B cell (primary cell): ENCODE data around the gene TMEM106C. TPM values are rescaled to one million over a fixed set of nuclear protein-coding genes. Genes with fewer than 3 reads are reported as not detected.

Experiments used
- ATAC-seq: fragments of 200-7000 bp; cut with Tn5 transposase; one replicate; pipeline ENCODE4 v1.10.0; 2021; ENCODE audit warnings: low read depth, mild to moderate bottlenecking, moderate number of reproducible peaks, moderate library complexity
- CTCF ChIA-PET: fragments of 350-600 bp; sonication (Branson Sonifier 250); formaldehyde crosslinking; loops from one replicate; lab custom pipeline; 2021; ENCODE audit warnings: antibody characterized with exemption, inconsistent platforms; lab: Charles Lee
- POLR2A ChIA-PET: fragments of 350-600 bp; sonication (Branson Sonifier 250); formaldehyde crosslinking; loops from one replicate; lab custom pipeline; 2021; ENCODE audit warnings: antibody characterized with exemption; lab: Charles Lee
- DNase-seq: peaks from one replicate; pipeline ENCODE4 v3.0.0; 2013
- H2AFZ ChIP-seq: 2 replicates; pipeline ENCODE4 v1.6.1; 2012; ENCODE audit warnings: mild to moderate bottlenecking, low read depth, low read length; ENCODE audit not compliant: insufficient read depth, poor library complexity, severe bottlenecking
- H3K27ac ChIP-seq, 2 donors: 1 replicate in 1 of 2; 2 replicates in 1 of 2; pipeline ENCODE4 v1.5.1; 2012 to 2013; ENCODE audit warnings: low read length in 2 of 2, mild to moderate bottlenecking in 2 of 2, moderate library complexity in 1 of 2
- H3K27me3 ChIP-seq, 4 experiments: fragments of 200-600 bp in 1 of 4; sonication (generic) in 1 of 4; replicated peaks in 1 of 4; 1 replicate in 2 of 4; 2 replicates in 2 of 4; pipeline versions ENCODE4 v1.6.1 to v1.7.0; 2013 to 2016; ENCODE audit warnings: low read length in 3 of 4, mild to moderate bottlenecking in 2 of 4, mixed read lengths in 1 of 4, moderate library complexity in 1 of 4; ENCODE audit not compliant: insufficient read depth in 4 of 4, control insufficient read depth in 3 of 4; ENCODE audit errors: control extremely low read depth in 1 of 4
- H3K36me3 ChIP-seq, 2 experiments: replicated peaks in 1 of 2; 1 replicate in 1 of 2; 2 replicates in 1 of 2; pipeline versions ENCODE4 v1.6.1 to v1.7.1; 2013; ENCODE audit warnings: low read length in 1 of 2; ENCODE audit not compliant: insufficient read depth in 2 of 2, control insufficient read depth in 1 of 2; ENCODE audit errors: control extremely low read depth in 1 of 2, extremely low read depth in 1 of 2
- H3K4me1 ChIP-seq, 2 donors: fragments of 200-600 bp in 1 of 2; sonication (generic) in 1 of 2; 1 replicate in 1 of 2; 2 replicates in 1 of 2; pipeline versions ENCODE4 v1.5.1 to v1.6.1; 2013 to 2017; ENCODE audit warnings: low read length in 2 of 2; ENCODE audit not compliant: control insufficient read depth in 2 of 2, insufficient read depth in 2 of 2
- H3K4me2 ChIP-seq: replicated peaks from 2 replicates; pipeline ENCODE3; 2012; ENCODE audit warnings: mild to moderate bottlenecking, low read depth, low read length; ENCODE audit not compliant: poor library complexity, severe bottlenecking
- H3K4me3 ChIP-seq, 5 experiments: fragments of 200-600 bp in 1 of 5; sonication (generic) in 1 of 5; 1 replicate in 3 of 5; 2 replicates in 2 of 5; pipeline versions ENCODE4 v1.5.1 to v1.7.0; 2011 to 2016; ENCODE audit warnings: low read length in 4 of 5, mild to moderate bottlenecking in 4 of 5, low read depth in 2 of 5, control low read depth in 1 of 5, moderate library complexity in 1 of 5; ENCODE audit not compliant: insufficient read depth in 1 of 5; ENCODE audit errors: control extremely low read depth in 1 of 5, extremely low read depth in 1 of 5
- H3K79me2 ChIP-seq: fragments of 200-600 bp; sonication (generic); one replicate; pipeline ENCODE4 v1.6.0; 2016; ENCODE audit warnings: low read length; ENCODE audit not compliant: control insufficient read depth, insufficient read depth
- H3K9ac ChIP-seq: fragments of 200-600 bp; sonication (generic); 2 replicates; pipeline ENCODE4 v1.6.1; 2017; ENCODE audit warnings: mild to moderate bottlenecking, low read length, moderate library complexity
- H3K9me3 ChIP-seq, 3 donors: one replicate each; pipeline versions ENCODE4 v1.6.1 to v1.7.1; 2013; ENCODE audit warnings: low read length in 2 of 3; ENCODE audit not compliant: control insufficient read depth in 2 of 3, insufficient read depth in 1 of 3; ENCODE audit errors: control extremely low read depth in 1 of 3
- H4K20me1 ChIP-seq: 2 replicates; pipeline ENCODE4 v1.6.0; 2012; ENCODE audit warnings: mild to moderate bottlenecking, low read length; ENCODE audit not compliant: insufficient read depth, control insufficient read depth, poor library complexity, severe bottlenecking
- H3K27ac Mint-ChIP-seq: one replicate; pipeline ENCODE4 v1.8.0; 2021; ENCODE audit warnings: mixed read lengths
- H3K27me3 Mint-ChIP-seq: one replicate; pipeline ENCODE4 v1.8.0; 2021; ENCODE audit warnings: mixed read lengths
- H3K4me1 Mint-ChIP-seq: one replicate; pipeline ENCODE4 v1.8.0; 2021; ENCODE audit warnings: mixed read lengths
- H3K4me3 Mint-ChIP-seq: one replicate; pipeline ENCODE4 v1.8.0; 2021; ENCODE audit warnings: mixed read lengths
- H3K9me3 Mint-ChIP-seq: one replicate; pipeline ENCODE4 v1.8.0; 2022; ENCODE audit warnings: mixed read lengths; ENCODE audit not compliant: insufficient read depth
- CTCF ChIP-seq: fragments of 200-600 bp; IDR thresholded peaks from one replicate; pipeline ENCODE4 v1.8.0; 2022; ENCODE audit warnings: antibody characterized with exemption, mild to moderate bottlenecking
- EZH2 ChIP-seq: IDR thresholded peaks from 2 replicates; pipeline ENCODE4 v1.6.1; 2012; ENCODE audit warnings: borderline replicate concordance, low read depth, mild to moderate bottlenecking, moderate library complexity, low read length; ENCODE audit not compliant: insufficient read depth, poor library complexity, severe bottlenecking
- WGBS: methylation state at CpG from one replicate; pipeline ENCODE4 v1.1.5; 2013; ENCODE audit warnings: missing lambda C conversion rate; ENCODE audit not compliant: insufficient coverage; 5-methylcytosine and 5-hydroxymethylcytosine counted together
- intact Hi-C: fragments of 100-400 bp; cut with micrococcal nuclease; formaldehyde crosslinking; loops from one replicate; pipeline ENCODE4 v1.10.0; 2022
- polyA plus RNA-seq: library from polyadenylated mRNA; depleted of rRNA; stranded (reverse); fragments of >200 nt; gene quantifications from 2 replicates; pipeline ENCODE4 v1.2.3, GENCODE V29; 2012
- total RNA-seq, 2 donors: library from RNA; stranded (reverse); fragments of 120-200 nt in 1 of 2; gene quantifications; 1 replicate in 1 of 2; 2 replicates in 1 of 2; pipeline versions ENCODE4 v1.2.3 to v1.2.4, GENCODE V29; 2013 to 2022

TMEM106C gene
- total and polyA plus RNA-seq, 2 donors (not counting 1 experiment from before 2014, with no cell fraction given), result 37.5 to 44.2 TPM

DNA sequence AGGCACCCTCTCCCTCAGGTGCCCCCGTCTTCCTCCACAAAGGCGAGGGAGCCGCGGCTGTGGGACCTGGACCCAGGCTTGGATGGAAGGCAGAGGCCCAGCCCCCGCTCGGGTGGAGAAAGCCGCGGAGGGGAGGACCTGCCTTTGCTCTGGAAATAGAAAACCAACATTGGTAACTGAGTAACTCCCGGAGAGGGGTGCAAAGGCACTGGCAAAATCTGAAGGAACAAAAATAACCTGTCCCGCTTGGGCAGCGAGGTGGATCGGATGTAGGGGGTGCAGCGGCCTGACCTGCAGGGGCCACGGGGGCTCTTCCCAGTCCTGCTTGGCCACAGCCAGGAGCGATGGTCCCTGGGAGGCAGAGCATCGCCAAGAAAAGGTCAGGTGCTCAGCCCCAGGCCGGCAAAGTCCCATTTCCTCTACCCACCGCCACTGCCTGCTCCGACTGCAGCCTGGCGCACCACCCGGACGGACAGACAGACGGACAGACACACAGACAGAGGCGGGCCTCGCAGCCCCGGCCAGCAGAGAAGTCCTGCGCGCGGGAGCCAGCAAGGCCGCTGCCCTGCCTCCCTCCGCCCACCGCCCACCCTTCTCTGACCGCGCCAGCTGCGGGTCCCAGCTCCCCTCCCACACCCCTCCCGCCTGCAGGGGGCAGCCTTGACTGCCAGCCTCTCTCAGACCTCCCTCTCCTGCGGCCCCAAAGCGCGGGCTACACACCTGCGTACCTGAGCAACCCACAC lies 21.4 kb upstream of the TMEM106C start:
- peaks cover 0 to 4% of the 10 kb centered on the region in 2 donors for H3K4me1 ChIP-seq
- ChIA-PET POLR2A (no interaction called here), CTCF (interaction anchor here (0.8 to 1.0 kb wide), 2 partner anchors 223 to 226 kb away, joined by 4 to 5 read pairs; no protein-coding TSS in a partner anchor)
- Mint-ChIP-seq H3K4me3 (no peak overlapping the region), H3K4me1 (peaks cover 2% of the 10 kb centered on the region), H3K27me3 (peaks cover 37% of the 10 kb centered on the region), H3K9me3 (no peaks in the 10 kb centered on the region), H3K27ac (no peak overlapping the region)
- no peaks in the 10 kb centered on the region for H4K20me1 ChIP-seq
- H3K79me2 ChIP-seq, result no peaks in the 10 kb centered on the region
- peak; percentile 66 for DNase-seq
- peaks cover 0 to 8% (median 4%) of the 10 kb centered on the region in 4 experiments for H3K27me3 ChIP-seq
- no peak overlapping the region for H3K4me3 ChIP-seq
- WGBS, result 53% methylated on average over 36 of the region's 40 CpGs
- no peak overlapping the region for H3K27ac ChIP-seq
- peak; percentile 53 for ATAC-seq
- no peaks in the 10 kb centered on the region for H3K36me3 ChIP-seq
- H2AFZ ChIP-seq, result no peak overlapping the region
- peaks cover 0 to 9% (median 0%) of the 10 kb centered on the region in 3 donors for H3K9me3 ChIP-seq
- no peak overlapping the region for H3K9ac ChIP-seq
- TF ChIP-seq CTCF, result peak; percentile 40
- no peak for TF ChIP-seq EZH2
- H3K4me2 ChIP-seq, result peak overlapping the region; percentile 22
- intact Hi-C loops, result no loop called here

DNA sequence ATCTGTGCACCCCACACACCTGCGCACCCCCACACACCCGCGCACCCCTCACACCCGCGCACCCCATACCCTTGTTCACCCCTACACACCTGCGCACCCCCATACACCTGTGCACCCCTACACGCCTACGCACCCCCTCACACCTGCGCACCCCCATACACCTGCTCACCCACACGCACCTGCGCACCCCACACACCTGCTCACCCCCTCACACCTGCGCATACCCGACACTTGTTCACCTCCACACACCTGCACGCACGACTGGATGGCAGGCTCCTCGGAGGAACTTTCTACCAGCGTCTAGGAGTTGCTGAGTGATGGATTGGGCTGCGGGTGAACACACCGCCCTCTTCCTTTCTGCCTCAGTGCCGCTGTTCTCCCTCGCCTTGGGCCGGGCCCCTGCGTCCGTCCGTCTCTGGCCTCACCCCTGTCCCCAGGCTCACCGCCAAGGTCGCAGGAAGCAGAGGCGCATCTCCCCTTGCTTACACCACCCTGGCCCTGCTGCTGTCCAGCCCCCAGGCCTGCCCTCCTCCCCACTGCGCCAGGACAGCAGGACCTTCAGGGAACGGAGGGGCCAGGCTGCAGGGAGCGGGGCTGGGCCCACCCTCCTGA lies 20.7 kb upstream of the TMEM106C start:
- no peak overlapping the region for H2AFZ ChIP-seq
- Mint-ChIP-seq H3K27ac (no peak overlapping the region), H3K9me3 (no peaks in the 10 kb centered on the region), H3K27me3 (peaks cover 37% of the 10 kb centered on the region), H3K4me3 (no peak overlapping the region), H3K4me1 (peaks cover 2% of the 10 kb centered on the region)
- no peaks in the 10 kb centered on the region for H4K20me1 ChIP-seq
- ChIA-PET POLR2A (no interaction called here), CTCF (interaction anchor here (0.8 to 1.0 kb wide), 2 partner anchors 222 to 226 kb away, joined by 4 to 5 read pairs; no protein-coding TSS in a partner anchor)
- ATAC-seq (no peak), DNase-seq (no peak)
- peaks cover 0 to 8% (median 4%) of the 10 kb centered on the region in 4 experiments for H3K27me3 ChIP-seq
- intact Hi-C loops, result no loop called here
- peaks cover 0 to 4% of the 10 kb centered on the region in 2 donors for H3K4me1 ChIP-seq
- H3K36me3 ChIP-seq, result no peaks in the 10 kb centered on the region
- H3K79me2 ChIP-seq, result no peaks in the 10 kb centered on the region
- no peak overlapping the region for H3K4me3 ChIP-seq
- TF ChIP-seq EZH2, result no peak
- TF ChIP-seq CTCF, result no peak
- H3K9me3 ChIP-seq, result peaks cover 0 to 9% (median 0%) of the 10 kb centered on the region in 3 donors
- H3K4me2 ChIP-seq, result no peak overlapping the region
- 69% methylated on average over 18 of the region's 31 CpGs for WGBS
- no peak overlapping the region for H3K9ac ChIP-seq
- H3K27ac ChIP-seq, result no peak overlapping the region
